HEK293 (cell line): ENCODE data around the gene ATP2B3.

ENCODE experiments used
- GLIS2 ChIP-seq: fragments of 450-650 bp; formaldehyde crosslinking; IDR thresholded peaks from 2 replicates; pipeline ENCODE4 v1.5.1; 2016; ENCODE audit warnings: missing biosample characterization, missing genetic modification characterization
- HOXA7 ChIP-seq: sonication (generic); formaldehyde crosslinking; IDR thresholded peaks from 2 replicates; pipeline ENCODE4 v1.8.1; 2022; ENCODE audit warnings: missing genetic modification reagents, borderline replicate concordance
- KLF8 ChIP-seq: fragments of 450-650 bp; formaldehyde crosslinking; IDR thresholded peaks from 2 replicates; pipeline ENCODE4 v1.5.1; 2016; ENCODE audit warnings: missing biosample characterization, missing genetic modification characterization
- PATZ1 ChIP-seq: fragments of 450-650 bp; formaldehyde crosslinking; IDR thresholded peaks from 2 replicates; pipeline ENCODE4 v1.5.1; 2016; ENCODE audit warnings: missing biosample characterization, missing genetic modification characterization
- SCRT1 ChIP-seq: fragments of 450-650 bp; formaldehyde crosslinking; IDR thresholded peaks from 2 replicates; pipeline ENCODE4 v1.5.1; 2016; ENCODE audit warnings: missing biosample characterization, missing genetic modification characterization, borderline replicate concordance
- WT1 ChIP-seq: fragments of 450-650 bp; formaldehyde crosslinking; IDR thresholded peaks from 2 replicates; pipeline ENCODE4 v1.5.1; 2016; ENCODE audit warnings: missing biosample characterization, missing genetic modification characterization
- ZBTB1 ChIP-seq: fragments of 450-650 bp; formaldehyde crosslinking; IDR thresholded peaks from 2 replicates; pipeline ENCODE4 v1.5.1; 2016; ENCODE audit warnings: missing biosample characterization, missing genetic modification characterization
- ZBTB10 ChIP-seq: fragments of 450-650 bp; formaldehyde crosslinking; IDR thresholded peaks from 2 replicates; pipeline ENCODE4 v1.5.1; 2016; ENCODE audit warnings: missing biosample characterization, missing genetic modification characterization
- ZBTB8A ChIP-seq: fragments of 450-650 bp; formaldehyde crosslinking; IDR thresholded peaks from 2 replicates; pipeline ENCODE4 v1.5.1; 2016; ENCODE audit warnings: missing biosample characterization, missing genetic modification characterization
- ZIC2 ChIP-seq: fragments of 450-650 bp; formaldehyde crosslinking; IDR thresholded peaks from 2 replicates; pipeline ENCODE4 v1.5.1; 2016; ENCODE audit warnings: missing biosample characterization, missing genetic modification characterization
- ZNF146 ChIP-seq: fragments of 450-650 bp; formaldehyde crosslinking; IDR thresholded peaks from 2 replicates; pipeline ENCODE4 v1.5.1; 2016; ENCODE audit warnings: missing biosample characterization, missing genetic modification characterization
- ZNF169 ChIP-seq: fragments of 450-650 bp; formaldehyde crosslinking; IDR thresholded peaks from 2 replicates; pipeline ENCODE4 v1.5.1; 2016; ENCODE audit warnings: missing biosample characterization, missing genetic modification characterization
- ZNF2 ChIP-seq: fragments of 450-650 bp; formaldehyde crosslinking; IDR thresholded peaks from 2 replicates; pipeline ENCODE4 v1.5.1; 2016; ENCODE audit warnings: missing biosample characterization, missing genetic modification characterization
- ZNF202 ChIP-seq: fragments of 450-650 bp; formaldehyde crosslinking; IDR thresholded peaks from 2 replicates; pipeline ENCODE4 v1.5.1; 2016; ENCODE audit warnings: missing biosample characterization, missing genetic modification characterization, borderline replicate concordance
- ZNF221 ChIP-seq: fragments of 450-650 bp; formaldehyde crosslinking; IDR thresholded peaks from 2 replicates; pipeline ENCODE4 v1.5.1; 2017; ENCODE audit warnings: missing biosample characterization, missing genetic modification characterization, borderline replicate concordance
- ZNF23 ChIP-seq: fragments of 450-650 bp; formaldehyde crosslinking; IDR thresholded peaks from 2 replicates; pipeline ENCODE4 v1.5.1; 2016; ENCODE audit warnings: missing biosample characterization, missing genetic modification characterization, borderline replicate concordance
- ZNF266 ChIP-seq: fragments of 450-650 bp; formaldehyde crosslinking; IDR thresholded peaks from 2 replicates; pipeline ENCODE4 v1.5.1; 2016; ENCODE audit warnings: missing biosample characterization, missing genetic modification characterization, low read depth
- ZNF274 ChIP-seq, 2 experiments: fragments of 200-500 bp in 1 of 2; fragments of 450-650 bp in 1 of 2; sonication (Bioruptor generic) in 1 of 2; formaldehyde crosslinking in 1 of 2; IDR thresholded peaks; 2 replicates each; pipeline versions ENCODE4 v1.5.1 to v1.6.1; 2014 to 2016; ENCODE audit warnings: borderline replicate concordance in 1 of 2, inconsistent platforms in 1 of 2, low read length in 1 of 2, missing biosample characterization in 1 of 2, missing genetic modification characterization in 1 of 2
- ZNF292 ChIP-seq: fragments of 450-650 bp; formaldehyde crosslinking; IDR thresholded peaks from 2 replicates; pipeline ENCODE4 v1.5.1; 2016; ENCODE audit warnings: low read depth, missing biosample characterization, missing genetic modification characterization, borderline replicate concordance
- ZNF501 ChIP-seq: fragments of 450-650 bp; formaldehyde crosslinking; IDR thresholded peaks from 2 replicates; pipeline ENCODE4 v1.5.1; 2016; ENCODE audit warnings: missing biosample characterization, missing genetic modification characterization
- ZNF600 ChIP-seq: fragments of 450-650 bp; formaldehyde crosslinking; IDR thresholded peaks from 2 replicates; pipeline ENCODE4 v1.5.1; 2016; ENCODE audit warnings: missing biosample characterization, missing genetic modification characterization
- ZNF624 ChIP-seq: fragments of 450-650 bp; formaldehyde crosslinking; IDR thresholded peaks from 2 replicates; pipeline ENCODE4 v1.5.1; 2017; ENCODE audit warnings: missing biosample characterization, missing genetic modification characterization
- ZNF654 ChIP-seq: fragments of 450-650 bp; formaldehyde crosslinking; IDR thresholded peaks from 2 replicates; pipeline ENCODE4 v1.5.1; 2016; ENCODE audit warnings: low read depth, missing biosample characterization, missing genetic modification characterization
- ZNF664 ChIP-seq: fragments of 450-650 bp; formaldehyde crosslinking; IDR thresholded peaks from 2 replicates; pipeline ENCODE4 v1.5.1; 2016; ENCODE audit warnings: missing biosample characterization, missing genetic modification characterization
- ZNF768 ChIP-seq: fragments of 450-650 bp; formaldehyde crosslinking; IDR thresholded peaks from 2 replicates; pipeline ENCODE4 v1.5.1; 2018; ENCODE audit warnings: missing biosample characterization, mild to moderate bottlenecking, missing genetic modification characterization
- ZXDB ChIP-seq: fragments of 450-650 bp; formaldehyde crosslinking; IDR thresholded peaks from 2 replicates; pipeline ENCODE4 v1.5.1; 2016; ENCODE audit warnings: missing biosample characterization, missing genetic modification characterization
- TF ChIP-seq, protein P1 (sequence below): fragments of 450-650 bp; formaldehyde crosslinking; optimal IDR thresholded peaks from 2 replicates; pipeline ENCODE3; 2016; ENCODE audit warnings: missing biosample characterization, mild to moderate bottlenecking, missing genetic modification characterization
- TF ChIP-seq, protein P2 (sequence below): fragments of 450-650 bp; IDR thresholded peaks from 2 replicates; pipeline ENCODE4 v1.5.1; 2018; ENCODE audit warnings: missing biosample characterization, mild to moderate bottlenecking, missing genetic modification characterization
- TF ChIP-seq, protein P3 (sequence below): IDR thresholded peaks from 2 replicates; pipeline ENCODE4 v1.6.1; 2011; ENCODE audit warnings: mild to moderate bottlenecking, low read depth, low read length, borderline replicate concordance

ATP2B3 gene

GRCh38 chrX:153609917-153610835 lies 92.7 kb downstream of the ATP2B3 start (continued):
- TF ChIP-seq ZBTB10 (tag by site-specific recombination) = peak; percentile 35; the same call in 1 of the 2 replicates
- no peak for TF ChIP-seq ZNF266 (tag by site-specific recombination)
- no peak for TF ChIP-seq ZNF664 (tag by site-specific recombination)
- TF ChIP-seq ZNF274 (IDR thresholded peaks at IDR 0.05; ENCODE audit: low read length) = no peak
- no peak for TF ChIP-seq ZNF274 (tag by site-specific recombination; IDR thresholded peaks at IDR 0.05; ENCODE audit: borderline replicate concordance)
- no peak for TF ChIP-seq WT1 (tag by site-specific recombination)
- peak; percentile 57; the same call in 1 of the 2 replicates for TF ChIP-seq PATZ1 (tag by site-specific recombination)
- TF ChIP-seq ZNF2 (tag by site-specific recombination) = peak; percentile 70
- TF ChIP-seq ZNF146 (tag by site-specific recombination) = no peak
- TF ChIP-seq ZNF501 = 0 out of 2 replicates have a peak, but pooled peaks have one; percentile 28
- no peak for TF ChIP-seq SCRT1 (tag by site-specific recombination)
- TF ChIP-seq ZNF624 (tag by site-specific recombination) = no peak
- TF ChIP-seq KLF8 (tag by site-specific recombination) = no peak
- peak; percentile 78; the same call in 1 of the 2 replicates for TF ChIP-seq ZBTB1 (tag by site-specific recombination)
- TF ChIP-seq ZNF202 (tag by site-specific recombination) = no peak
- TF ChIP-seq ZNF768 (tag by site-specific recombination) = no peak
- no peak for TF ChIP-seq ZNF23 (tag by site-specific recombination)
- no peak for TF ChIP-seq ZNF221 (tag by site-specific recombination)
- no peak for TF ChIP-seq HOXA7
- TF ChIP-seq ZBTB8A (tag by site-specific recombination) = 0 out of 2 replicates have a peak, but pooled peaks have one; percentile 17
- TF ChIP-seq ZNF169 (tag by site-specific recombination) = no peak
- no peak for TF ChIP-seq ZXDB (tag by site-specific recombination)
- peak; percentile 80 for TF ChIP-seq GLIS2 (tag by site-specific recombination)
- TF ChIP-seq, protein P1, sequence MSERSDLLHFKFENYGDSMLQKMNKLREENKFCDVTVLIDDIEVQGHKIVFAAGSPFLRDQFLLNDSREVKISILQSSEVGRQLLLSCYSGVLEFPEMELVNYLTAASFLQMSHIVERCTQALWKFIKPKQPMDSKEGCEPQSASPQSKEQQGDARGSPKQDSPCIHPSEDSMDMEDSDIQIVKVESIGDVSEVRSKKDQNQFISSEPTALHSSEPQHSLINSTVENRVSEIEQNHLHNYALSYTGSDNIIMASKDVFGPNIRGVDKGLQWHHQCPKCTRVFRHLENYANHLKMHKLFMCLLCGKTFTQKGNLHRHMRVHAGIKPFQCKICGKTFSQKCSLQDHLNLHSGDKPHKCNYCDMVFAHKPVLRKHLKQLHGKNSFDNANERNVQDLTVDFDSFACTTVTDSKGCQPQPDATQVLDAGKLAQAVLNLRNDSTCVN (tag by site-specific recombination) = peak; percentile 90
- TF ChIP-seq ZIC2 = peak; percentile 65
- TF ChIP-seq, protein P2, sequence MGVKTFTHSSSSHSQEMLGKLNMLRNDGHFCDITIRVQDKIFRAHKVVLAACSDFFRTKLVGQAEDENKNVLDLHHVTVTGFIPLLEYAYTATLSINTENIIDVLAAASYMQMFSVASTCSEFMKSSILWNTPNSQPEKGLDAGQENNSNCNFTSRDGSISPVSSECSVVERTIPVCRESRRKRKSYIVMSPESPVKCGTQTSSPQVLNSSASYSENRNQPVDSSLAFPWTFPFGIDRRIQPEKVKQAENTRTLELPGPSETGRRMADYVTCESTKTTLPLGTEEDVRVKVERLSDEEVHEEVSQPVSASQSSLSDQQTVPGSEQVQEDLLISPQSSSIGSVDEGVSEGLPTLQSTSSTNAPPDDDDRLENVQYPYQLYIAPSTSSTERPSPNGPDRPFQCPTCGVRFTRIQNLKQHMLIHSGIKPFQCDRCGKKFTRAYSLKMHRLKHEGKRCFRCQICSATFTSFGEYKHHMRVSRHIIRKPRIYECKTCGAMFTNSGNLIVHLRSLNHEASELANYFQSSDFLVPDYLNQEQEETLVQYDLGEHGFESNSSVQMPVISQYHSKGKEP (tag by site-specific recombination) = no peak
- TF ChIP-seq ZNF654 (tag by site-specific recombination) = peak; percentile 55; the same call in 1 of the 2 replicates
- TF ChIP-seq ZNF600 (tag by site-specific recombination) = no peak
- TF ChIP-seq, protein P3, sequence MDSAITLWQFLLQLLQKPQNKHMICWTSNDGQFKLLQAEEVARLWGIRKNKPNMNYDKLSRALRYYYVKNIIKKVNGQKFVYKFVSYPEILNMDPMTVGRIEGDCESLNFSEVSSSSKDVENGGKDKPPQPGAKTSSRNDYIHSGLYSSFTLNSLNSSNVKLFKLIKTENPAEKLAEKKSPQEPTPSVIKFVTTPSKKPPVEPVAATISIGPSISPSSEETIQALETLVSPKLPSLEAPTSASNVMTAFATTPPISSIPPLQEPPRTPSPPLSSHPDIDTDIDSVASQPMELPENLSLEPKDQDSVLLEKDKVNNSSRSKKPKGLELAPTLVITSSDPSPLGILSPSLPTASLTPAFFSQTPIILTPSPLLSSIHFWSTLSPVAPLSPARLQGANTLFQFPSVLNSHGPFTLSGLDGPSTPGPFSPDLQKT = no peak
- TF ChIP-seq ZNF292 (tag by site-specific recombination) = no peak
